ENCODE data around the gene OGDH.

OGDH gene

GRCh38 chr7:44638611-44639557 is 32.5 kb downstream of the OGDH start:
- peak; percentile 90 for DNase-seq (ENCODE audit: low spot score)

- DNase-seq (ENCODE audit: low spot score), result no peak
Observed at GRCh38 chr7:44639671-44640321, 33.4 kb downstream of the OGDH start.

- no peak for DNase-seq (ENCODE audit: low spot score)
Observed at GRCh38 chr7:44643206-44643605, 36.8 kb downstream of the OGDH start.

GRCh38 chr7:44645254-44645653 is 38.8 kb downstream of the OGDH start:
- DNase-seq (ENCODE audit: low spot score), result no peak

GRCh38 chr7:44645696-44646095 is 39.3 kb downstream of the OGDH start:
- DNase-seq (ENCODE audit: low spot score), result no peak

- no peak for DNase-seq (ENCODE audit: low spot score)
Observed at GRCh38 chr7:44646176-44646920, 39.9 kb downstream of the OGDH start.

- DNase-seq (ENCODE audit: low spot score), result no peak
Observed at GRCh38 chr7:44646921-44647636, 40.7 kb downstream of the OGDH start.

- DNase-seq (ENCODE audit: low spot score), result no peak
Observed at GRCh38 chr7:44647981-44648714, 41.7 kb downstream of the OGDH start.

- DNase-seq (ENCODE audit: low spot score), result no peak
Observed at GRCh38 chr7:44650242-44650641, 43.8 kb downstream of the OGDH start.

- no peak for DNase-seq (ENCODE audit: low spot score)
Observed at GRCh38 chr7:44650772-44651171, 44.3 kb downstream of the OGDH start.

- DNase-seq (ENCODE audit: low spot score), result no peak
Observed at GRCh38 chr7:44652535-44652934, 46.1 kb downstream of the OGDH start.

- DNase-seq (ENCODE audit: low spot score), result no peak
Observed at GRCh38 chr7:44654255-44654796, 47.9 kb downstream of the OGDH start.

- no peak for DNase-seq (ENCODE audit: low spot score)
Observed at GRCh38 chr7:44655341-44655740, 48.9 kb downstream of the OGDH start.

GRCh38 chr7:44658979-44659378 is 52.6 kb downstream of the OGDH start:
- no peak for DNase-seq (ENCODE audit: low spot score)

- DNase-seq (ENCODE audit: low spot score), result no peak
Observed at GRCh38 chr7:44661233-44661632, 54.8 kb downstream of the OGDH start.

- no peak for DNase-seq (ENCODE audit: low spot score)
Observed at GRCh38 chr7:44664780-44665461, 58.5 kb downstream of the OGDH start.

GRCh38 chr7:44665531-44666213 is 59.2 kb downstream of the OGDH start:
- DNase-seq (ENCODE audit: low spot score), result no peak

- DNase-seq (ENCODE audit: low spot score), result no peak
Observed at GRCh38 chr7:44666566-44666965, 60.1 kb downstream of the OGDH start.

GRCh38 chr7:44667190-44667589 is 60.8 kb downstream of the OGDH start:
- no peak for DNase-seq (ENCODE audit: low spot score)

GRCh38 chr7:44671069-44671468 is 64.6 kb downstream of the OGDH start:
- DNase-seq (ENCODE audit: low spot score), result no peak

Measured in CD4-positive, alpha-beta T cell treated with Interleukin-15 for 4 hours (primary cell).